GM18951 (cell line): Measurements from ENCODE around the gene UBE2J2.

Experiments
- POLR2A ChIP-seq: IDR thresholded peaks from 4 replicates; pipeline ENCODE4 v1.6.1; 2011; ENCODE audit warnings: mild to moderate bottlenecking; ENCODE audit not compliant: insufficient read length, insufficient read depth; ENCODE audit errors: extremely low read depth
- in situ Hi-C: fragments of 300-500 bp; cut with MboI; formaldehyde crosslinking; loops from one replicate; pipeline ENCODE4 v1.12.0; 2022; ENCODE audit warnings: low sequenced_read_pairs, mixed read lengths, inconsistent platforms; ENCODE audit not compliant: unreplicated experiment

UBE2J2 gene

GRCh38 chr1:1286313-1287261 is 12.9 kb upstream of the UBE2J2 start:
- no peak for TF ChIP-seq POLR2A
- in situ Hi-C loops, result no loop called here

GRCh38 chr1:1285611-1286311 is 12.1 kb upstream of the UBE2J2 start:
- in situ Hi-C loops, result no loop called here
- no peak for TF ChIP-seq POLR2A

GRCh38 chr1:1285102-1285571 is 11.5 kb upstream of the UBE2J2 start:
- TF ChIP-seq POLR2A, result no peak
- in situ Hi-C loops, result no loop called here

- no peak for TF ChIP-seq POLR2A
- in situ Hi-C loops, result no loop called here
Observed at GRCh38 chr1:1284221-1285101, 10.8 kb upstream of the UBE2J2 start.

GRCh38 chr1:1283821-1284220 is 10.2 kb upstream of the UBE2J2 start:
- no peak for TF ChIP-seq POLR2A
- in situ Hi-C loops, result no loop called here

GRCh38 chr1:1282998-1283397 is 9.3 kb upstream of the UBE2J2 start:
- no peak for TF ChIP-seq POLR2A
- in situ Hi-C loops, result no loop called here

GRCh38 chr1:1281533-1282321 is 8.1 kb upstream of the UBE2J2 start:
- TF ChIP-seq POLR2A, result no peak
- in situ Hi-C loops, result no loop called here

- no peak for TF ChIP-seq POLR2A
- in situ Hi-C loops, result no loop called here
Observed at GRCh38 chr1:1280782-1281481, 7.3 kb upstream of the UBE2J2 start.

- in situ Hi-C loops, result no loop called here
- TF ChIP-seq POLR2A, result no peak
Observed at GRCh38 chr1:1279028-1279427, 5.4 kb upstream of the UBE2J2 start.

- in situ Hi-C loops, result no loop called here
- no peak for TF ChIP-seq POLR2A
Observed at GRCh38 chr1:1278620-1279019, 5.0 kb upstream of the UBE2J2 start.

- no peak for TF ChIP-seq POLR2A
- in situ Hi-C loops, result no loop called here
Observed at GRCh38 chr1:1275836-1276235, 2.2 kb upstream of the UBE2J2 start.
